GM19438 (cell line): ENCODE measurements around the gene SEC31A.
"Not testable (repeated sequence)": the region's sequence is repeated elsewhere in the genome, so short reads cannot be mapped to it uniquely, and the experiment has no call there.

Experiments
- ATAC-seq: cut with Tn5 transposase; IDR thresholded peaks from one replicate; pipeline ENCODE4 v1.9.1; 2021; ENCODE audit warnings: low read depth; ENCODE audit not compliant: unreplicated experiment

The SEC31A gene

GRCh38 chr4:82890901-82891706 lies at the start of gene SEC31A:
Gene SEC31A (minus strand): TSS chr4:82891153. CDS start chr4:82881936, 9,217 bp downstream.
- ATAC-seq: peak; percentile 86

GRCh38 chr4:82939414-82939813 lies 48.5 kb upstream of the SEC31A start:
- ATAC-seq: no peak

GRCh38 chr4:82934441-82934840 lies 43.5 kb upstream of the SEC31A start:
- ATAC-seq: no peak

- no peak for ATAC-seq
Measured at GRCh38 chr4:82930848-82931755, 40.1 kb upstream of the SEC31A start.

- ATAC-seq: no peak
Measured at GRCh38 chr4:82921795-82922194, 30.8 kb upstream of the SEC31A start.

- no peak for ATAC-seq
Measured at GRCh38 chr4:82919386-82919785, 28.4 kb upstream of the SEC31A start.

- ATAC-seq: no peak
Measured at GRCh38 chr4:82918091-82918490, 27.1 kb upstream of the SEC31A start.

GRCh38 chr4:82913968-82914367 lies 23.0 kb upstream of the SEC31A start:
- not testable (repeated sequence) for ATAC-seq

GRCh38 chr4:82913305-82913704 lies 22.4 kb upstream of the SEC31A start:
- no peak for ATAC-seq

- ATAC-seq: no peak
Measured at GRCh38 chr4:82909326-82909725, 18.4 kb upstream of the SEC31A start.

GRCh38 chr4:82906469-82906868 lies 15.5 kb upstream of the SEC31A start:
- no peak for ATAC-seq

GRCh38 chr4:82905205-82905604 lies 14.3 kb upstream of the SEC31A start:
- peak; percentile 44 for ATAC-seq

GRCh38 chr4:82903737-82904136 lies 12.8 kb upstream of the SEC31A start:
- no peak for ATAC-seq

- no peak for ATAC-seq
Measured at GRCh38 chr4:82901183-82901718, 10.3 kb upstream of the SEC31A start.

- ATAC-seq: peak; percentile 90
Measured at GRCh38 chr4:82900411-82901182, 9.6 kb upstream of the SEC31A start, which contains the start of gene THAP9. Gene THAP9 (plus strand): TSS chr4:82900735. CDS start chr4:82900803, 68 bp downstream.

- peak; percentile 8 for ATAC-seq
Measured at GRCh38 chr4:82900066-82900410, 9.1 kb upstream of the SEC31A start.

- ATAC-seq: no peak
Measured at GRCh38 chr4:82899374-82900065, 8.6 kb upstream of the SEC31A start.

- ATAC-seq: no peak
Measured at GRCh38 chr4:82898322-82899243, 7.6 kb upstream of the SEC31A start.

GRCh38 chr4:82896755-82897154 lies 5.8 kb upstream of the SEC31A start:
- no peak for ATAC-seq
